Measurements from ENCODE around the gene KCNIP4.

DNA sequence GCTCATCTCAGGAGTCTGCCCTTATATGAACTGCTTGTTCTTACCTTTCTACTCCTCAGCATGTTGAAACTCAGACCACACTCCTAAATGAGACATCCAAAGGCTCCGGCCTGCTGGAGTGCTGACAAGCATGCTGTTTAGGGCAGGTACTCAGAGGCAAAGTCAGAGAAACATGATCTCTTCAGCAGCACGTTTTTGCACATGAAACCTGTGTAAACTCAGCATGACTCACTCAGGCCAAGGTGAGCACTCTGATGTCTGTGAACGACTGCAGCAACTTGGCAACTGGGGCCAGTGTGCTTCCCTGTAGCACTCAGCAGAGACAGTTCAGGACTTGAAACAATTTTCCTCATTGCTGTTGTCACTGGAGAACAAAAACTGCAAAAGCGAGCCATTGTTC is 1138.8 kb downstream of the KCNIP4 start:
- TF ChIP-seq, protein P1, sequence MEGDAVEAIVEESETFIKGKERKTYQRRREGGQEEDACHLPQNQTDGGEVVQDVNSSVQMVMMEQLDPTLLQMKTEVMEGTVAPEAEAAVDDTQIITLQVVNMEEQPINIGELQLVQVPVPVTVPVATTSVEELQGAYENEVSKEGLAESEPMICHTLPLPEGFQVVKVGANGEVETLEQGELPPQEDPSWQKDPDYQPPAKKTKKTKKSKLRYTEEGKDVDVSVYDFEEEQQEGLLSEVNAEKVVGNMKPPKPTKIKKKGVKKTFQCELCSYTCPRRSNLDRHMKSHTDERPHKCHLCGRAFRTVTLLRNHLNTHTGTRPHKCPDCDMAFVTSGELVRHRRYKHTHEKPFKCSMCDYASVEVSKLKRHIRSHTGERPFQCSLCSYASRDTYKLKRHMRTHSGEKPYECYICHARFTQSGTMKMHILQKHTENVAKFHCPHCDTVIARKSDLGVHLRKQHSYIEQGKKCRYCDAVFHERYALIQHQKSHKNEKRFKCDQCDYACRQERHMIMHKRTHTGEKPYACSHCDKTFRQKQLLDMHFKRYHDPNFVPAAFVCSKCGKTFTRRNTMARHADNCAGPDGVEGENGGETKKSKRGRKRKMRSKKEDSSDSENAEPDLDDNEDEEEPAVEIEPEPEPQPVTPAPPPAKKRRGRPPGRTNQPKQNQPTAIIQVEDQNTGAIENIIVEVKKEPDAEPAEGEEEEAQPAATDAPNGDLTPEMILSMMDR (IDR thresholded peaks at IDR 0.05): no peak
- TF ChIP-seq POLR2A (IDR thresholded peaks at IDR 0.05): no peak
